NB4 (cell line): Measurements from ENCODE around the gene CORO2A.

Source experiments
- POLR2A ChIP-seq: IDR thresholded peaks from 2 replicates; pipeline ENCODE4 v1.6.1; 2011; ENCODE audit warnings: mild to moderate bottlenecking; ENCODE audit not compliant: insufficient read length; ENCODE audit errors: extremely low read depth
- TF ChIP-seq, protein P1 (sequence below): IDR thresholded peaks from one replicate; pipeline ENCODE4 v1.5.1; 2012; ENCODE audit warnings: low read depth, low read length
- TF ChIP-seq, protein P2 (sequence below): IDR thresholded peaks from 2 replicates; pipeline ENCODE4 v1.6.1; 2011; ENCODE audit warnings: low read depth, low read length

DNA sequence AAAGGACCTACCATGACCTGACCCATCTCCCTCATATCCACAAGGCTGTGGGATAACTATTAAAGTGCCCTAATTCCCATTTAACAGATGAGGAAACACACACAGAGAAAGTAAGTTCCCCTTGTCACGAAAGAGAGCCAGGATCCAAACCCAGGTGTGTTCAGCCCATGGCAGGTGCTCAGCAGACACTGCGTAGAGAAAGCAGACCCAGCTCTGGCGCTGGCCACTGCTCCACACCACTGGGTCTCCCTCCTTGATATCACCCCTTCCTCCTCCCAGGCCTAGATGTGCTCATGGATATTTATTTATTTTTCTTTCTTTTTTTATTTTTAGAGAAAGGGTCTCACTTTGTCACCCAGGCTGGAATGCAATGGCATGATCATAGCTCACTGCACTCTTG, 24.0 kb upstream of the CORO2A start:
- TF ChIP-seq POLR2A: no peak
- TF ChIP-seq, protein P1, sequence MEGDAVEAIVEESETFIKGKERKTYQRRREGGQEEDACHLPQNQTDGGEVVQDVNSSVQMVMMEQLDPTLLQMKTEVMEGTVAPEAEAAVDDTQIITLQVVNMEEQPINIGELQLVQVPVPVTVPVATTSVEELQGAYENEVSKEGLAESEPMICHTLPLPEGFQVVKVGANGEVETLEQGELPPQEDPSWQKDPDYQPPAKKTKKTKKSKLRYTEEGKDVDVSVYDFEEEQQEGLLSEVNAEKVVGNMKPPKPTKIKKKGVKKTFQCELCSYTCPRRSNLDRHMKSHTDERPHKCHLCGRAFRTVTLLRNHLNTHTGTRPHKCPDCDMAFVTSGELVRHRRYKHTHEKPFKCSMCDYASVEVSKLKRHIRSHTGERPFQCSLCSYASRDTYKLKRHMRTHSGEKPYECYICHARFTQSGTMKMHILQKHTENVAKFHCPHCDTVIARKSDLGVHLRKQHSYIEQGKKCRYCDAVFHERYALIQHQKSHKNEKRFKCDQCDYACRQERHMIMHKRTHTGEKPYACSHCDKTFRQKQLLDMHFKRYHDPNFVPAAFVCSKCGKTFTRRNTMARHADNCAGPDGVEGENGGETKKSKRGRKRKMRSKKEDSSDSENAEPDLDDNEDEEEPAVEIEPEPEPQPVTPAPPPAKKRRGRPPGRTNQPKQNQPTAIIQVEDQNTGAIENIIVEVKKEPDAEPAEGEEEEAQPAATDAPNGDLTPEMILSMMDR: no peak
- TF ChIP-seq, protein P2, sequence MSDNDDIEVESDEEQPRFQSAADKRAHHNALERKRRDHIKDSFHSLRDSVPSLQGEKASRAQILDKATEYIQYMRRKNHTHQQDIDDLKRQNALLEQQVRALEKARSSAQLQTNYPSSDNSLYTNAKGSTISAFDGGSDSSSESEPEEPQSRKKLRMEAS: no peak
